Pancreas (tissue), 10 donors: ENCODE data around the gene TEAD2. TPM values are rescaled to one million over a fixed set of nuclear protein-coding genes. Genes with fewer than 3 reads are reported as not detected.

Experiments
- ATAC-seq, 4 donors: fragments of 200-7000 bp; cut with Tn5 transposase; one replicate each; pipeline versions ENCODE4 v1.8.0 to v1.9.1; 2020; ENCODE audit warnings: mild to moderate bottlenecking in 4 of 4, moderate library complexity in 4 of 4
- DNase-seq, 6 donors: peaks; one replicate each; pipeline ENCODE4 v3.0.0-alpha.2; 2020
- FAIRE-seq: peaks from 2 replicates; lab custom pipeline; 2012; peaks lifted over from hg19 to GRCh38; lab: Jason Lieb, UNC
- H3K27ac ChIP-seq, 4 donors: fragments of 200-600 bp; sonication (generic); 1 replicate in 3 of 4; 2 replicates in 1 of 4; pipeline versions ENCODE4 v1.5.0 to v1.8.0; 2020
- H3K27me3 ChIP-seq, 4 donors: fragments of 200-600 bp; one replicate each; pipeline ENCODE4 v1.8.0; 2021
- H3K36me3 ChIP-seq, 3 donors: fragments of 200-600 bp; sonication (generic) in 1 of 3; one replicate each; pipeline versions ENCODE4 v1.5.0 to v1.8.0; 2020 to 2021
- H3K4me1 ChIP-seq, 3 donors: fragments of 200-600 bp; one replicate each; pipeline ENCODE4 v1.8.0; 2021
- H3K4me3 ChIP-seq, 4 donors: fragments of 200-600 bp; sonication (generic) in 2 of 4; one replicate each; pipeline versions ENCODE4 v1.5.0 to v1.8.0; 2020 to 2021
- H3K9me3 ChIP-seq, 4 donors: fragments of 200-600 bp; one replicate each; pipeline ENCODE4 v1.8.0; 2021
- WGBS, 2 donors: extraction: QIAGEN DNeasy Blood & Tissue Kit; methylation state at CpG; one replicate each; pipeline ENCODE4 v1.1.7; 2013; 5-methylcytosine and 5-hydroxymethylcytosine counted together
- intact Hi-C, 3 donors: fragments of 100-400 bp; cut with DNase I; formaldehyde crosslinking; loops; one replicate each; pipeline versions ENCODE4 v1.11.1 to v1.14.2; 2022
- polyA plus RNA-seq, 2 donors: library from polyadenylated mRNA; stranded (reverse); fragments of 200-250 nt; gene quantifications; one replicate each; pipeline ENCODE4 v1.2.3, GENCODE V29; 2013
- total RNA-seq, 6 donors: library from RNA; stranded (reverse); fragmentation: NEBNext Ultra II Directional in 4 of 6; extraction: Animal tissue kit (Norgen Biotek cat#: 25700) in 4 of 6; gene quantifications; one replicate each; pipeline versions ENCODE4 v1.2.1 to v1.2.4, GENCODE V29; 2021 to 2023
- TF ChIP-seq, protein P1 (sequence below), 4 donors: fragments of 200-600 bp; sonication (generic) in 3 of 4; IDR thresholded peaks; one replicate each; pipeline versions ENCODE4 v1.5.0 to v1.8.0; 2021; ENCODE audit warnings: antibody characterized with exemption in 4 of 4
- donor health status: healthy with polysubstance abuse.
- donor health status: DM: no; HTN: no; CAD: no; lungs with moderate emphysema.
- donor health status: DM: no; HTN: no; CAD: no.
- donor health status: control.
- donor health status: control.
- donor health status: Bipolar disorder and iron deficiency.
- donor health status: DM: yes; HTN: yes; CAD: no.
- donor health status: DM: no; HTN: no; CAD: no.
- donor health status: DM: no; HTN: no; CAD: no.
- donor health status: DM: yes; HTN: yes; CAD: no.

The TEAD2 gene
- total and polyA plus RNA-seq, 8 donors = 10.5 to 30.6 (median 14.7) TPM

DNA sequence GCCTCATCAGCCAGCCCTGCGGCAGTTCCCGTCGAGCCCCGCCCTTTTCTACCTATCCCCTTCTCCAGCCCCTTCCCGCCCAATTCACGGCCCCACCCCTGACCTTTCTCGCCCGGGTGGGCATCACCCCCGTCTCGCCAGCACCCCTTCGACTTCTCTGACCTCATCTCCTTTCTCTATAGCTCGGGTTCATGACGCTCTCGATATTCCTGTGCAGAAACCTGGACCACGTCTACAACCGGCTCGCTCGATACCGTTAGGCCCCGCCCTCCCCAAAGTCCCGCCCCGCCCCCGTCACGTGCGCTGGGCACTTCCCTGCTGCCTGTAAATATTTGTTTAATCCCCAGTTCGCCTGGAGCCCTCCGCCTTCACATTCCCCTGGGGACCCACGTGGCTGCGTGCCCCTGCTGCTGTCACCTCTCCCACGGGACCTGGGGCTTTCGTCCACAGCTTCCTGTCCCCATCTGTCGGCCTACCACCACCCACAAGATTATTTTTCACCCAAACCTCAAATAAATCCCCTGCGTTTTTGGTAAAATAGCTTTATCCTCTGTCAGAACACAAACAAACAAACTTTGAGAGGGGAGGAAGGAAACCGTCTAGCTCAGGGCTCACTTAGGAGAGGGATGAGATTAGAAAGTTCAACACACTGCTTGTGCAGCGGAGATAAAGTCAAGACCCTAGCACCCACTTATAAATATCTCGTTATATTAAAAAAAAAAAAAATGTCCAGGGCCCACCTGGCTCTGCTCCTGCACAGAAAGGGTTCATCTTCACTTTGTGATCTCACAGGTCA is 21.9 kb downstream of the TEAD2 start:
- peaks cover 0 to 6% (median 0%) of the 10 kb centered on the region in 3 donors for H3K4me1 ChIP-seq
- H3K9me3 ChIP-seq = no peaks in the 10 kb centered on the region
- FAIRE-seq (no peak), ATAC-seq (peak; percentile 72 to 80 (median 76)), DNase-seq (peak; percentile 85 to 95 (median 92))
- TF ChIP-seq, protein P1, sequence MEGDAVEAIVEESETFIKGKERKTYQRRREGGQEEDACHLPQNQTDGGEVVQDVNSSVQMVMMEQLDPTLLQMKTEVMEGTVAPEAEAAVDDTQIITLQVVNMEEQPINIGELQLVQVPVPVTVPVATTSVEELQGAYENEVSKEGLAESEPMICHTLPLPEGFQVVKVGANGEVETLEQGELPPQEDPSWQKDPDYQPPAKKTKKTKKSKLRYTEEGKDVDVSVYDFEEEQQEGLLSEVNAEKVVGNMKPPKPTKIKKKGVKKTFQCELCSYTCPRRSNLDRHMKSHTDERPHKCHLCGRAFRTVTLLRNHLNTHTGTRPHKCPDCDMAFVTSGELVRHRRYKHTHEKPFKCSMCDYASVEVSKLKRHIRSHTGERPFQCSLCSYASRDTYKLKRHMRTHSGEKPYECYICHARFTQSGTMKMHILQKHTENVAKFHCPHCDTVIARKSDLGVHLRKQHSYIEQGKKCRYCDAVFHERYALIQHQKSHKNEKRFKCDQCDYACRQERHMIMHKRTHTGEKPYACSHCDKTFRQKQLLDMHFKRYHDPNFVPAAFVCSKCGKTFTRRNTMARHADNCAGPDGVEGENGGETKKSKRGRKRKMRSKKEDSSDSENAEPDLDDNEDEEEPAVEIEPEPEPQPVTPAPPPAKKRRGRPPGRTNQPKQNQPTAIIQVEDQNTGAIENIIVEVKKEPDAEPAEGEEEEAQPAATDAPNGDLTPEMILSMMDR (IDR thresholded peaks at IDR 0.05) = no peak
- H3K4me3 ChIP-seq = peak overlapping the region; percentile 21 to 47 (median 30)
- H3K27ac ChIP-seq = peak overlapping the region; percentile 91 to 95 (median 94)
- intact Hi-C loops = no loop called here
- 5 to 7% methylated on average over 35 to 36 of the region's 36 CpGs for WGBS, 2 donors
- no peaks in the 10 kb centered on the region for H3K27me3 ChIP-seq
- peaks cover 0 to 19% (median 0%) of the 10 kb centered on the region in 3 donors for H3K36me3 ChIP-seq

DNA sequence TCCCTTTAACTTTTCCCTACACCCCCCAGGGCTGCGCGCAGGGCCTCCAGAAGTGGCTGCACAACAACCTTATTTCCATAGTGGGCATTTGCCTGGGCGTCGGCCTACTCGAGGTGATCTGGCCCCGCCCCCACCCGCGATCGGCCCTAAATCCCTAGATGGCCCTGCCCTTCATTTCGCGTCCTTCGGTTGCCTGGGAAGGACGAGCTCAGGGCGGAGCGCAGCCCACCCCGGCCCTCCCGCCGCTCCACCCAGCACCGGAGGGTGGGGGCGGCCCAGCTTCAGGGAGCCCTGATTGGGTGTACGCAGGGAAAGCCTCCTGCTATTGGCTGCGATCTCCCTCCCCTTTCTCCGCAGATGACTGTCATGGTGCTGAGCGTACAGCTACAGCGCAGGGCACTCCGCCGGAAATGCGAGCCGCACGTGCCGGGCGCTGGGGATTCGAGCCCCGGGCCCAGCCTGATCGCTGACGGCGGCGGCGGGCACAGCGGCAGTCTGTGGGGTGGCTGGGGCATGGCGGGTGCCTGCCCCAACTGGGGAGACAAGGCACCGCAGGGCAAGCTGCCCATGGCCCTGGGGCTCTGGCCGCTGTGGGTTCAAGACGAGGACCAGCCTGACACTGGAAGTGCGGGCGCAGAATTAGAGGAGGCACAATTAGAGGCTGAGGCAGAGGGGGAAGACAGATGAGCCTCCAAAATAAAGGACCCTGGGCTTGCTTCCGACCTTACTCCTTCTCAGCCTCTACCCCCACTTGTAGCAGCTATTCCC is 22.7 kb downstream of the TEAD2 start:
- peak; percentile 85 to 96 (median 92) for DNase-seq
- TF ChIP-seq, protein P1 (IDR thresholded peaks at IDR 0.05) = no peak
- peak; percentile 85 to 91 (median 87) for ATAC-seq
- intact Hi-C loops = no loop called here
- no peaks in the 10 kb centered on the region for H3K9me3 ChIP-seq
- H3K4me3 ChIP-seq = peak overlapping the region; percentile 21 to 47 (median 30)
- WGBS, 2 donors = 4 to 5% methylated on average over 46 to 47 of the region's 47 CpGs
- peaks cover 0 to 19% (median 0%) of the 10 kb centered on the region in 3 donors for H3K36me3 ChIP-seq
- H3K27ac ChIP-seq = peak overlapping the region; percentile 91 to 95 (median 94)
- FAIRE-seq = no peak
- H3K4me1 ChIP-seq = peaks cover 0 to 6% (median 0%) of the 10 kb centered on the region in 3 donors
- no peaks in the 10 kb centered on the region for H3K27me3 ChIP-seq

DNA sequence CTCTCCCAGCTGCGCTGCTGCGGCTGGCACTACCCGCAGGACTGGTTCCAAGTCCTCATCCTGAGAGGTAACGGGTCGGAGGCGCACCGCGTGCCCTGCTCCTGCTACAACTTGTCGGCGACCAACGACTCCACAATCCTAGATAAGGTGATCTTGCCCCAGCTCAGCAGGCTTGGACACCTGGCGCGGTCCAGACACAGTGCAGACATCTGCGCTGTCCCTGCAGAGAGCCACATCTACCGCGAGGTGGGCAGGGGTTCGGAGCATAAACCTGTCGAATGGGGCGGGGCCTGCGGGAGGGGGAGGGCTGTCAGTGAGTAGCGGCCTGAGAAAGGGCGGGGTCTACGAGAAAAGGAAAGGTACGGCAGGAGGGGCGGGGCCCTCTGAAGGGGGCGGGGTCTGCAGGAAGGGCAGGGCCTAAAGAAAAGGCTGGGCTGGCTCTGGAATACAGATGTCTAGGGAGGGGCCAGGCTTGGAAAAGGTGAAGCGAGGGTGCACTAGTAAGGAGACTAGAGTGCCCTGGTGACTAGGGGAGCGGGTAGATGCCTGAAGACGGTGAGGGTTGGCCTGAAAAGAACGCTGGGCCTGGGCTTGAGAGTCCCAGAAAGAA is 23.4 kb downstream of the TEAD2 start:
- TF ChIP-seq, protein P1 (IDR thresholded peaks at IDR 0.05) = no peak
- no peak for FAIRE-seq
- Histone ChIP-seq H3K4me1 (peaks cover 0 to 6% (median 0%) of the 10 kb centered on the region in 3 donors), H3K27me3 (no peaks in the 10 kb centered on the region), H3K36me3 (peaks cover 0 to 17% (median 0%) of the 10 kb centered on the region in 3 donors), H3K9me3 (no peaks in the 10 kb centered on the region), H3K27ac (peak overlapping the region; percentile 91 to 95 (median 94)), H3K4me3 (peak overlapping the region; percentile 21 to 47 (median 30))
- intact Hi-C loops = no loop called here
- WGBS, 2 donors = 4 to 10% methylated on average over 30 of the region's 30 CpGs
- peak; percentile 77 to 85 (median 80) for ATAC-seq
- DNase-seq = peak; percentile 93 to 98 (median 97)

DNA sequence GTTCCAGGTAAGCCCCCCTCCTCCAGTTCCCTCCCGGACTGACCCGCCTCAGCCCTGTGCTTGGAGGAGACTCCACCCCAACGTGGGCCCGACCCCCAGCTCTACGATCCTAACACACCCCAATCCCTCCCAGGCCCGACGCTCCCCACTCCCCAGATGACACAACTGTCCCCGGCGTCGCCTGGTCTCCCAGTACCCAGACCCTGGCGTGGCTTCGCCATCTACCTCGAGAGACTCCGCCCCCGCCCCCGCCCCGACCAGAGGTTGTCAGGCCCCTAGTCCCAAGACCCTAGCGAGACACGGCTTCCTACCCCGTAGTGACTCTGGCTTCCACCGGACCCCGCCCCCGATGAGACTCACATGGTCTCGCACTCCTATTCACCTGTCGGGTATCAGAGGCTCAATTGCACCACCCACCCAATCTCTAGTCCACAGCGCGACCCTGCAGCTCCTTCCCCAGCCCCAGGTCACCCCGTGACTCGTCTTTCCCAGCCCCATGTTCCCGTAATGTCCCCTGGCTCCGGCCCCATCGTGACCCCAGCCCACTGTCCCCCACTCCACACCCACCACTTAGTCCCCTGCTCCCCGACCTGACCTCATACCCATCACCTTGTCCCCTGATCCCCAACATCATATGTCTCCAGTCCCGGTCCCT is 24.1 kb downstream of the TEAD2 start:
- Histone ChIP-seq H3K27me3 (no peaks in the 10 kb centered on the region), H3K4me1 (peaks cover 0 to 6% (median 0%) of the 10 kb centered on the region in 3 donors), H3K4me3 (peak overlapping the region in 2 of 4 donors; percentile 39 to 47), H3K36me3 (peaks cover 0 to 13% (median 0%) of the 10 kb centered on the region in 3 donors), H3K27ac (no peak overlapping the region), H3K9me3 (no peaks in the 10 kb centered on the region)
- DNase-seq = peak; percentile 31 to 83 (median 53)
- no peak for ATAC-seq
- intact Hi-C loops = no loop called here
- TF ChIP-seq, protein P1 (IDR thresholded peaks at IDR 0.05) = no peak
- WGBS, 2 donors = 47 to 51% methylated on average over 32 to 34 of the region's 34 CpGs
- no peak for FAIRE-seq
